ENCODE measurements around the gene TMEM89.

DNA sequence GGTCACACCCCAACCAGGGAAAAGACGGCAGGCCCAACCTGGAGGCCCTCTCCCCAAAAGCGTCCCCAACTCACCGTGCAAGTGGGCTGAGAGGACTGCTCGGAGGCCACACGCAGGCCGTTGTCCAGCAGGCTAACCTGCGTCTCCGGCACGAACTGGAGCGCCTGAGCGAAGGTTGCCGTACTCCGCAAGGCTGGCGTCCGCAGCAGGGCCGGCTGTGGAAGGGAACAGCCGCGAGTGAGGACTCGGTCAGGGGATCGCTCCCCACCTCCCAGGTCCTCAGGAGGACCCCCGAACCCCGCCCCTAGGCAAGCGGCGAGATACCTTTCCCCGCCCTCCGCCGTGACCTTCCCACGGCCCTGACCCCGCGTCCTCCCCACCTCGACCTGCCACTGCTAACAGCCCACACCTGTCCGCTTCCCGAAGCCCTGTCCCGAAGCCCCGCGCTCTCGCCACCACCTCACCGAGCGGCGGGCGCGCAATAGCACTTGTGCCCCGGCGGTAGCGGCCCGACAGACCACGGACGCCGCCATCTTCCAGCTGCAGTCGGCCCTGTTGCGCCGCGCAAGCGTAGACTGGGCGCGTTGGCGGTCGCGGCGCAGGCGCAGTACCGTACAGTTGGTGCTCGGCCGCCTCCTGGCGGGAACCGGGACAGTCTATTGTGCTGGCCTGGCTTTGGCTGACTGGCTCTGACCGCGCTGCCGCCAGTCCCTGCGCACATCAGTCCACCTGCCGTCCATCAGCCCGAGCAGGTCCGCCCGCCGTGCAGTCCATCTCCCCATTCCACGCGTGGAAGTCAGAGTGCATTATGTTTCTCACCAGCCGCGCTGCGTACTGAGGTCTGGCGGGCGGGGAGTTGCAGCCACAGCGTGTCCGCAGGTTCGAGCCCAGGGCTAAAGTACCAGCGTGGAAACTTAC is 12.2 kb downstream of the TMEM89 start, which contains the start of gene UQCRC1:
- TF ChIP-seq ZNF384 (IDR thresholded peaks at IDR 0.05) (no peak), FOXM1 (IDR thresholded peaks at IDR 0.05; ENCODE audit: borderline replicate concordance) (no peak), L3MBTL2 (conservative IDR thresholded peaks at IDR 0.05) (peak; percentile 23; the same call in 1 of the 2 replicates), SP1 (IDR thresholded peaks at IDR 0.05) (no peak), LEF1 (IDR thresholded peaks at IDR 0.05; ENCODE audit: borderline replicate concordance) (no peak)

All from HEK293T (cell line).